Stimulated activated CD8-positive, alpha-beta memory T cell treated with anti-CD3 and anti-CD28 coated beads, Interleukin-15, amount 100 ng/mL, for 24 hours (primary cell): ENCODE measurements around the gene ADH7.
"Not testable (repeated sequence)": the region's sequence is repeated elsewhere in the genome, so short reads cannot be mapped to it uniquely, and the experiment has no call there.

Source experiments
- DNase-seq: peaks from one replicate; pipeline ENCODE4 v3.0.0-alpha.2; 2020; ENCODE audit warnings: low read depth

ADH7 gene

GRCh38 chr4:99379571-99379970, 55.6 kb downstream of the ADH7 start:
- DNase-seq: no peak

DNA sequence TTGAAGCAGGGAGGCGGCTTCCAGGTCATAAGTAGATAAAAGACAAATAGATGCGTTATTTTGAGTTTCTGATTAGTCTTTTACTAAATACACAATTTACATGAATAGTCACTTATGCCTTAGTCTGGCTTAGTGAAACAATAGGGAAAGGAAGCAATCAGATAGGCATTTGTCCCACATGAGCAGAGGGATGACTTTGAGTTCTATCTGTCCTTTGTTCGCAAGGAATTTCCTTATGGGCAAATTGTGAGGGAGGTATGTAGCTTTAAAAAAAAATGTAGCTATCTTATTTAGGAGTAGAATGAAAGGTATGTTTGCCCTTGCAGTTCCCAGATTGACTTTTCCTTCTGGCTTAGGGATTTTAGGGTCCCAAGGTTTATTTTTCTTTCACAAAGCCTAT, 56.3 kb downstream of the ADH7 start:
- no peak for DNase-seq

DNA sequence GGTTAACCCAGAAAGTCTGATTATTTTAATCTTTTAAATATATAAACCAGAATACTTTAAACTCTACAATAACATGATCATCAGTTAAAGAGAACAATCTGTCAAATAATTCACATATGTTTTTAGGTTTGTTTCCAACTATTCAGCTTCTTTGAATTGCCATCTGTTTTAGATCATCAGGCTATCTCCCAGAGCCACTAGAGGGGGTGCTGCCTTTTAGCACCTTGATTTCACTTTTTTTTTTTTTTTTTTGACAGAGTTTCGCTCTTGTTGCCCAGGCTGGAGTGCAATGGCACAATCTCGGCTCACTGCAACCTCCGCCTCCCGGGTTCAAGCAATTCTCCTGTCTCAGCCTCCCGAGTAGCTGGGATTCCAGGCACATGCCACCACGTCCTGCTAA, 57.8 kb downstream of the ADH7 start:
- DNase-seq: not testable (repeated sequence)

DNA sequence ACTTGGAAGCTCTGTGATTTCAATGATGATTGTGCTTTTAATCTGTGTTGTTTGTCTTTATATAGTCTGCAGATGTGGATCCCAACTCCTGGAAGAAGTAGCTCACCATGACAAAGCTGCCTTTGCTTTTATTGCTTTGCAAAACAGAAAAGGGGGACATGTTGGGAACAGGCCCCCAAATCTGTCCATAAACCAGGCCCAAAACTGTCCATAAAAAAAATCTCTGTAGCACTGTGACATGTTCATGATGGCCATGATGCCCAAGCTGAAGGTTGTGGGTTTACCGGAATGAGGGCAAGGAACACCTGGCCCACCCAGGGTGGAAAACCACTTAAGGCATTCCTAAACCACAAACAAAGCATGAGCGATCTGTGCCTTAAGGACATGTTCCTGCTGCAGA, 62.7 kb downstream of the ADH7 start:
- DNase-seq: not testable (repeated sequence)

DNA sequence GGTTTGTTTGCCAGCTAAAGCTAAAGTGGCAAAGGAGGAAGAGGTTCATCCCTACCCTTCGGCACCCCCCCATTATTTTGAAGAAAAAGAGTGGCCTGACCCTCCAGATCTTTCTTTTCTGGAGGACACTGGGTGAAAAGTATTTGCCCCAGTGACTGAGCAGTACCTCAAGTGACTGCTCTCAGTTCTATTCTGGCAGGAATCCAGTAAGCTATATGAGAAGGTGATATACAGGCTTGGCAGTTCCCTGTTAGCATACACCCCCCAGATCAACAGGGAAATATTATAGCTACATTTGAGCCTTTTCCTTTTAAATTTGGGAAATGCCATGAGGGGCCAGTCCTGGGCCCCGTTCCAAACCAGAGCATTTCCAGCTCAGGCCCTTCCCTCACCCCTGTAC, 67.3 kb downstream of the ADH7 start:
- not testable (repeated sequence) for DNase-seq

DNA sequence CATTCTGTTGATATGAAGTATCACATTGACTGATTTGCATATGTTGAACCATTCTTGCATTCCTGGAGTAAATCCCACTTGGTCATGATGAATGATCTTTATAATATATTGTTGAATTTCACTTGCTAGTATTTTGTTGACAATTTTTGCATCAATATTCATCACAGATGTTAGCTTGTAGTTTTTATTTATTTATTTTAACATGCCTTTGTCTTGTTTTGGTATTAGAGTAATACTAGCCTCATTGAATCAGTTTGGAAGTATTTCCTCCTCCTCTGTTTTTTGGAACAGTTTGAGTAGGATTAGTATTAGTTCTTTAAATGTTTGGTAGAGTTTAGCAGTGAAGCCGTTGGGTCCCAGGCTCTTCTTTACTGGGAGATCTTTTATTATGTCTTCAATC, 68.7 kb downstream of the ADH7 start:
- DNase-seq: no peak

DNA sequence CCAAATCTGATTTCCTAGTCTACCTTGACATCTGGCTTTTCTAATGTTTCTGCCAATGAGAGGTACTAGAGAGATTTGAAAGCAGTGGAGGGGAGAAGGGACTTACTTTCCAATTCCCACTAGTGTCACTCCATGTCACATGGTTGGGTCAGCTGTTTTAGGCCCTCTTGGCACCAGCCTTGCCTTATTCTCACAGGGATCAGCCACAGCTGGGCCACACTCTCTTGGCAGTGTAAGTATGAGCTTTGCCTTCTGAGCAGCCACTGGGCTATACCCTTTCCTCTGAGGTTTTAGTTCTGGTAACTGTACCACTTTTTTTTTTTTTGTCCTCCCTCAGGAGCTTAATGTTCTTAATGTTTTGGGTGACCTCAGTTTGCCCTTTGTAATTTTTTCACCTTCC, 72.4 kb downstream of the ADH7 start:
- no peak for DNase-seq
